GF-D8 (cell line): ENCODE data around the gene FXR1.

Experiments
- DNase-seq: peaks from one replicate; lab custom pipeline; 2025; lab: John Stamatoyannopoulos, UW

FXR1 gene

GRCh38 chr3:181007262-181007661 is 94.8 kb downstream of the FXR1 start:
- no peak for DNase-seq

GRCh38 chr3:181008796-181009195 is 96.3 kb downstream of the FXR1 start:
- no peak for DNase-seq

DNA sequence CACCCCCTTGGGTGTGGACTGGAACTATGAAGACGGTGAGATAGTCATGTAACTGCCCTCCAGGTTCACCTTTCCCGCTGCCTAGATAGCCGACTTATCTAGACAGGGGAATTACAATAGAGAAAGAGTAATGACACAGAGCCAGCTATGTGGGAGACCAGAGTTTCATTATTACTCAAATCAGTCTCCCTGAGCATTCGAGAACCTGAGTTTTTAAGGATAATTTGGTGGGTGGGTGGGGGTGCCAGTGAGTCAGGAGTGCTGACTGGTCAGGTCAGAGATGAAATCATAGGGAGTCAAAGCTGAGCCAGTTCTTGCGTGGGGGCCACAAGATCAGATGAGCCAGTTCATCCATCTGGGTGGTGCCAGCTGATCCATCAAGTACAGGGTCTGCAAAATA is 96.8 kb downstream of the FXR1 start:
- no peak for DNase-seq

- no peak for DNase-seq
Measured at GRCh38 chr3:181017690-181018089, 105.2 kb downstream of the FXR1 start.

- DNase-seq: no peak
Measured at GRCh38 chr3:181025204-181025603, 112.7 kb downstream of the FXR1 start.

GRCh38 chr3:181030948-181031347 is 118.5 kb downstream of the FXR1 start:
- DNase-seq: no peak
